Testis (tissue), 2 donors: ENCODE results near the gene NOX5.

Experiments used
- CTCF ChIP-seq, 3 experiments: fragments of 450-650 bp in 2 of 3; fragments of 200-600 bp in 1 of 3; sonication (generic) in 1 of 3; IDR thresholded peaks; one replicate each; pipeline ENCODE4 v1.5.1; 2016 to 2019; ENCODE audit warnings: antibody characterized with exemption in 3 of 3, mild to moderate bottlenecking in 2 of 3, moderate library complexity in 1 of 3
- POLR2A ChIP-seq: fragments of 450-650 bp; IDR thresholded peaks from one replicate; pipeline ENCODE4 v1.6.1; 2017; ENCODE audit warnings: antibody characterized with exemption, mild to moderate bottlenecking, moderate library complexity

GRCh38 chr15:69089258-69089657 is 74.8 kb downstream of the NOX5 start:
- no peak for TF ChIP-seq CTCF (IDR thresholded peaks at IDR 0.05)
- no peak for TF ChIP-seq POLR2A
